Ectodermal cell (in vitro differentiated cells): Measurements from ENCODE around the gene SLIT3.

Experiments used
- H3K27ac ChIP-seq: 2 replicates; pipeline ENCODE4 v1.7.0; 2013; ENCODE audit warnings: mild to moderate bottlenecking, low read depth, low read length; ENCODE audit not compliant: insufficient read depth, poor library complexity, severe bottlenecking
- H3K27me3 ChIP-seq: 2 replicates; pipeline ENCODE4 v1.7.0; 2013; ENCODE audit warnings: mild to moderate bottlenecking, low read length; ENCODE audit not compliant: insufficient read depth, control insufficient read depth, poor library complexity, severe bottlenecking
- H3K36me3 ChIP-seq: one replicate; pipeline ENCODE4 v1.7.0; 2013; ENCODE audit warnings: low read length; ENCODE audit not compliant: control insufficient read depth, insufficient read depth
- H3K4me1 ChIP-seq: one replicate; pipeline ENCODE4 v1.7.0; 2013; ENCODE audit warnings: low read length; ENCODE audit not compliant: control insufficient read depth, insufficient read depth
- H3K4me3 ChIP-seq: 2 replicates; pipeline ENCODE4 v1.7.0; 2013; ENCODE audit warnings: low read depth, low read length, control low read depth; ENCODE audit not compliant: insufficient read depth
- H3K9me3 ChIP-seq: 2 replicates; pipeline ENCODE4 v1.7.0; 2013; ENCODE audit warnings: mild to moderate bottlenecking, low read length, moderate library complexity; ENCODE audit not compliant: control insufficient read depth
- WGBS, 2 experiments: methylation state at CpG; one replicate each; pipeline ENCODE4 v1.1.7; 2013; ENCODE audit warnings: missing lambda C conversion rate in 2 of 2; 5-methylcytosine and 5-hydroxymethylcytosine counted together

Gene SLIT3

DNA sequence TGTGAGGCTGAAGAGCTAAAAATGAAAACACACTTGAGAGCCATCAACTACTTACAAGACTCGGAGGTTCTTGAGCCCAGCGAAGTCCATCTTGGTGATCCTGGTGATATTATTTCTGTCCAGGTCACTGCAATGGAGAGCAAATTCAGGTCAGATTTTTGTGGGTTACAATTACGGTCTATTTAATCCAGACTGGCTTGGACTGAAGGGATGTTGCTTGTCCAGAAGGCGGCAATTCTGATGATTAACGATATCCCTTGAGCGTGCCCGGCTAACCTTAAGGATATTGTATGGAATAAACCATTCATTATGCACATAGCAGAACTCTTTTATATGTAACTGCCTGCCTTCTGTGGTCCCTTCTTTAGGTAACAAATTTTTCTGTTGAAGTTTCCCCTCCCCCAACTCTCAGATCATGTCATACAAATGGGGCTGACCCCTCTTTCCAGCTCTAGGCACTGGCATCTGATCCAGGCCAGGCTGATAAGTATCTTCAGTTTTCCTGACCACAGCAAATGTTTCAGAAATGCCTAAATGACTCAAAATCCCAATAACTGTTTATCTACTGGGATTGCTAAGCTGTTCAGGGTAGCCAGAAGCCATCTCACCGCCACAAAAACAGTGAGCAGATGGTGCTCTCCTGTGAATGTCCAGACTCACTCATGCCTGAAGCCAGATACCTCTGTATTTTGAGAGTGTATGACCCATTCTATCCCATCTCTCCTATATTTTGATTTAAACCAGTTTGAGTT is 49.4 kb downstream of the SLIT3 start:
- no peak overlapping the region for H3K27ac ChIP-seq
- no peak overlapping the region for H3K4me3 ChIP-seq
- no peaks in the 10 kb centered on the region for H3K36me3 ChIP-seq
- no peaks in the 10 kb centered on the region for H3K9me3 ChIP-seq
- H3K4me1 ChIP-seq = no peaks in the 10 kb centered on the region
- WGBS, 2 experiments = 97% methylated on average over 8 of the region's 8 CpGs
- no peaks in the 10 kb centered on the region for H3K27me3 ChIP-seq

DNA sequence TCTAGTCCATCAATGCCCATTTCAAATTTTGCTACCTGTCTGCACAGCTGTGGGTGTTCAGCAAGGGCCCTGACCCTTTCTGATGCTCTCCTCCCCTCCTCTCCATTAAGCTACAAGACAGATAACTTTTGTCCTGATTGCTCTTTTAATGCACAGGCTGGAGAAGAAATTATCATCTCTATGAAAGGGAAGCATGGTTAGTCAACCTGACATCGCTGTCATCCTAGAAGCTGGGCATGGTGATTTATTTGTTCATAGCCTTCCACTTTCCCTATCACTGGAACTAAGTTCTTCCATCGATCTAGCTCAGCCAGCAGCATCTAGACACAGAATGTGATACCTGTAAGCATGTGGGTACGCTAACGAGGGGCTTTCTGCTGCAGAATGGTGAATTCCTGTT is 50.1 kb downstream of the SLIT3 start:
- H3K27me3 ChIP-seq = no peaks in the 10 kb centered on the region
- H3K4me1 ChIP-seq = no peaks in the 10 kb centered on the region
- H3K36me3 ChIP-seq = no peaks in the 10 kb centered on the region
- H3K9me3 ChIP-seq = no peaks in the 10 kb centered on the region
- WGBS, 2 experiments = 87 to 95% methylated on average over 4 of the region's 4 CpGs
- H3K27ac ChIP-seq = no peak overlapping the region
- no peak overlapping the region for H3K4me3 ChIP-seq

GRCh38 chr5:169248996-169249395 is 51.9 kb downstream of the SLIT3 start:
- no peaks in the 10 kb centered on the region for H3K36me3 ChIP-seq
- no peak overlapping the region for H3K4me3 ChIP-seq
- H3K9me3 ChIP-seq = no peaks in the 10 kb centered on the region
- no peaks in the 10 kb centered on the region for H3K27me3 ChIP-seq
- H3K27ac ChIP-seq = no peak overlapping the region
- no peaks in the 10 kb centered on the region for H3K4me1 ChIP-seq
- whole genome bisulfite sequencing, 2 experiments = 78 to 98% methylated on average over 1 of the region's 1 CpG

GRCh38 chr5:169248550-169248949 is 52.4 kb downstream of the SLIT3 start:
- Histone ChIP-seq H3K36me3 (no peaks in the 10 kb centered on the region), H3K4me1 (no peaks in the 10 kb centered on the region), H3K4me3 (no peak overlapping the region), H3K27me3 (no peaks in the 10 kb centered on the region), H3K27ac (no peak overlapping the region), H3K9me3 (no peaks in the 10 kb centered on the region)
- 86 to 90% methylated on average over 3 of the region's 3 CpGs for WGBS, 2 experiments

GRCh38 chr5:169244812-169245211 is 56.1 kb downstream of the SLIT3 start:
- Histone ChIP-seq H3K4me1 (no peaks in the 10 kb centered on the region), H3K36me3 (no peaks in the 10 kb centered on the region), H3K9me3 (no peaks in the 10 kb centered on the region), H3K4me3 (no peak overlapping the region), H3K27ac (no peak overlapping the region), H3K27me3 (no peaks in the 10 kb centered on the region)
- WGBS, 2 experiments = 94 to 96% methylated on average over 3 of the region's 3 CpGs

GRCh38 chr5:169243651-169244422 is 57.1 kb downstream of the SLIT3 start:
- Histone ChIP-seq H3K27me3 (no peaks in the 10 kb centered on the region), H3K4me1 (no peaks in the 10 kb centered on the region), H3K36me3 (no peaks in the 10 kb centered on the region), H3K4me3 (no peak overlapping the region), H3K27ac (no peak overlapping the region), H3K9me3 (no peaks in the 10 kb centered on the region)
- WGBS, 2 experiments = 92 to 96% methylated on average over 10 of the region's 10 CpGs

DNA sequence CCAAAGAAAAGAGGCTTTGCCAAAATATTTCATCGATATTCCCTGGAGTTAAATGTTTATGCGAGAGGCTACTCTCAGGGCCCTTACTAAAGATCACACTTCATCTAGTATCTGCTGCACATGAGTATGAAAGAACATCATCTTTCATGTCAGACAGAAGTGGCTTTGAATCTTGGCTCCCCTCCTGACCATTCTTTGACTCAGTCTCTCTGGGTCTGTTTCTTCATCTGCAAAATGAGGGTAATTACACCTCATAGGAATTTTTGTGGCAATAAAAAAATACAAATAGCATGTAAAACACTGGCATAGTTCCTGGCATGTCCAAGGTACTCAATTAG is 58.1 kb downstream of the SLIT3 start:
- WGBS, 2 experiments = 91 to 93% methylated on average over 2 of the region's 2 CpGs
- no peaks in the 10 kb centered on the region for H3K4me1 ChIP-seq
- no peaks in the 10 kb centered on the region for H3K27me3 ChIP-seq
- H3K4me3 ChIP-seq = no peak overlapping the region
- H3K9me3 ChIP-seq = no peaks in the 10 kb centered on the region
- no peaks in the 10 kb centered on the region for H3K36me3 ChIP-seq
- no peak overlapping the region for H3K27ac ChIP-seq

DNA sequence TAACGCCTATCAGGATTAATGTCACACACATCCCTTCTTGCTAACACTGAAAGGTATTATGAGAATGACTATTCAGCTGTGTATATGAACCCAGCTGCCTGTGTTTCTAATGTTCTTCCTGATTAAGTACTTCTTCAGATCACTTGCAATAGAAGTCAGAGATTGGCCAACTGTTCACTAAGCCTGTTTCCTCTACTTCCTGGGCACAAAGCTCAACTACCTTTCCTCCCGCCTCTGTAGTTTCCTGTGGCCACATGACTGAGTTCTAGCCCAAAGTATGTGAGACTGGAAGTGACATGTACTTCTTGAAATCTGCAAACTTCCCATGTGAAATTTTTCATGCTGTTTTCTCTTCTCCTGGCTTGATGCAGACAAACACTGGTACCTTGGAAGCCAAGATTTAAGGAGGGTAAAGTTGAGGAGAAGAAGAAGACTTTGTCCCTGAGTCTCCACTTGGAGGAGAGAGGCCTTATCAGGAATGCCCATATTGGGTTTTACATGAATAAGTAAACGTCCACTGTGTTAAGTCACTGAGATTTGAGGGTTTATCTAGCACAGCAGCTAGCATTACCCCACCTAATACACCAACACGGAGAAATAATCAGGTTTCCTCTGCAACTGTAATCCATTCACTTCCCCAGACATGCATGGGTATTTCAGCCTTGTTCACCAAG is 58.6 kb downstream of the SLIT3 start:
- Histone ChIP-seq H3K27ac (no peak overlapping the region), H3K36me3 (no peaks in the 10 kb centered on the region), H3K4me1 (no peaks in the 10 kb centered on the region), H3K27me3 (no peaks in the 10 kb centered on the region), H3K4me3 (no peak overlapping the region), H3K9me3 (no peaks in the 10 kb centered on the region)
- WGBS, 2 experiments = 90 to 93% methylated on average over 3 to 4 of the region's 4 CpGs

DNA sequence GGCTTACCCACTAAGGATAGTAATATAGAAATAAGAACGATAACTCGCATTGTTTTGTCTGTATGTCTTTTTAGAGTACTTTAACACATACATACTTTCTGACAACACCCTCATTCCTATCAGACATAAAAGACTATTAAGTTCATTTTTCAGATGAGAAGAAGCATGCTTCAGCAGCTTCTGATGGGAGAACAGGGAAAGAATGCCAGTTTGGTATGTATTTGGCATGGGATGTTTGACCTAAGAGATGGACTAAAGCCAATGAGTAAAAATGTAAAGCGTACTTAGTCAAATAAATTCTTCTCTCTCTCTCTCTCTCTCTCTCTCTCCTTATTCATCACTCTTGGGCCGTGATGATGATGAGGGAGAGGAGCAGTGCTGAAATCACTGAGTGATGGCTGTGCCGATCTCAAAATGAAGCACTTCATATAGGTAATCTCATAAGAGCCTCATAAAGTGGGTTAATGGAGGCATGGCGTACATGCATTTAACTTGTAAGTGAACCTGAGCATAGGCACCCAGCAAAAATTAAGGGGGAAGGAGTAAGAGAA is 71.5 kb downstream of the SLIT3 start:
- Histone ChIP-seq H3K36me3 (no peaks in the 10 kb centered on the region), H3K4me1 (no peaks in the 10 kb centered on the region), H3K27ac (no peak overlapping the region), H3K27me3 (no peaks in the 10 kb centered on the region), H3K4me3 (no peak overlapping the region), H3K9me3 (no peaks in the 10 kb centered on the region)
- WGBS, 2 experiments = 94 to 99% methylated on average over 2 to 4 of the region's 6 CpGs

GRCh38 chr5:169226895-169227294 is 74.0 kb downstream of the SLIT3 start:
- H3K27ac ChIP-seq = no peak overlapping the region
- H3K27me3 ChIP-seq = peaks cover 7% of the 10 kb centered on the region
- H3K9me3 ChIP-seq = no peaks in the 10 kb centered on the region
- no peaks in the 10 kb centered on the region for H3K4me1 ChIP-seq
- WGBS, 2 experiments = 72 to 75% methylated on average over 3 of the region's 3 CpGs
- no peaks in the 10 kb centered on the region for H3K36me3 ChIP-seq
- no peak overlapping the region for H3K4me3 ChIP-seq
